Upper lobe of right lung (tissue), 1 donor: ENCODE results near the gene HDGFL3. TPM values are rescaled to one million over a fixed set of nuclear protein-coding genes. Genes with fewer than 3 reads are reported as not detected.
A peak's percentile ranks its signal among the peaks of the same experiment; 100 is the strongest.

ENCODE experiments used
- ATAC-seq: fragments of 200-7000 bp; cut with Tn5 transposase; one replicate; pipeline ENCODE4 v1.9.1; 2020; ENCODE audit warnings: mild to moderate bottlenecking, moderate library complexity
- DNase-seq: peaks from one replicate; pipeline ENCODE4 v3.0.0-alpha.2; 2020
- H3K27ac ChIP-seq: fragments of 200-600 bp; one replicate; pipeline ENCODE4 v1.8.0; 2022
- H3K27me3 ChIP-seq: fragments of 200-600 bp; one replicate; pipeline ENCODE4 v1.8.0; 2022; ENCODE audit warnings: mild to moderate bottlenecking
- H3K36me3 ChIP-seq: fragments of 200-600 bp; one replicate; pipeline ENCODE4 v1.8.0; 2022
- H3K4me1 ChIP-seq: fragments of 200-600 bp; one replicate; pipeline ENCODE4 v1.8.0; 2022
- H3K4me3 ChIP-seq: fragments of 200-600 bp; one replicate; pipeline ENCODE4 v1.8.0; 2022; ENCODE audit warnings: mild to moderate bottlenecking
- H3K9me3 ChIP-seq: fragments of 200-600 bp; one replicate; pipeline ENCODE4 v1.8.0; 2022
- CTCF ChIP-seq: fragments of 200-600 bp; IDR thresholded peaks from one replicate; pipeline ENCODE4 v1.8.0; 2022; ENCODE audit warnings: antibody characterized with exemption
- intact Hi-C: fragments of 100-400 bp; cut with DNase I; formaldehyde crosslinking; loops from one replicate; pipeline ENCODE4 v1.11.0; 2022
- total RNA-seq: library from RNA; stranded (reverse); fragmentation: NEBNext Ultra II Directional; extraction: Animal tissue kit (Norgen Biotek cat#: 25700); gene quantifications from one replicate; pipeline ENCODE4 v1.2.1, GENCODE V29; 2021
- donor health status: DM: no; HTN: yes; CAD: no; lungs with severe emphysema.

HDGFL3 gene
- total RNA-seq, 1 donor from 2014 or later = 40.3 TPM

GRCh38 chr15:83107841-83108181 lies 99.8 kb downstream of the HDGFL3 start:
- no peak for DNase-seq

GRCh38 chr15:83106994-83107840 lies 100.4 kb downstream of the HDGFL3 start, which contains the start of gene TM6SF1:
Gene TM6SF1 (plus strand): TSS chr15:83107645. CDS start chr15:83107681, 36 bp downstream.
- TF ChIP-seq CTCF = no peak
- Histone ChIP-seq H3K27me3 (no peaks in the 10 kb centered on the region), H3K9me3 (no peaks in the 10 kb centered on the region), H3K4me1 (peaks cover 10% of the 10 kb centered on the region), H3K27ac (peak within 1 kb of the TSS; percentile 87), H3K4me3 (peak within 1 kb of the TSS; percentile 67), H3K36me3 (no peaks in the 10 kb centered on the region)
- intact Hi-C loops = no loop called here
- peak; percentile 72 for DNase-seq
- ATAC-seq = peak; percentile 32

More at GRCh38 chr15:83107841-83108181, 99.8 kb downstream of the HDGFL3 start:
- H3K27ac ChIP-seq = peak overlapping the region; percentile 87
- H3K4me1 ChIP-seq = peaks cover 10% of the 10 kb centered on the region
- no peak for ATAC-seq
- no peaks in the 10 kb centered on the region for H3K36me3 ChIP-seq
- peak overlapping the region; percentile 67 for H3K4me3 ChIP-seq
- no peaks in the 10 kb centered on the region for H3K27me3 ChIP-seq
- no peak for TF ChIP-seq CTCF
- intact Hi-C loops = no loop called here
- no peaks in the 10 kb centered on the region for H3K9me3 ChIP-seq

- ATAC-seq = no peak
- Histone ChIP-seq H3K9me3 (no peaks in the 10 kb centered on the region), H3K4me1 (peaks cover 13% of the 10 kb centered on the region), H3K27ac (no peak overlapping the region), H3K36me3 (no peaks in the 10 kb centered on the region), H3K27me3 (no peaks in the 10 kb centered on the region), H3K4me3 (no peak overlapping the region)
- intact Hi-C loops = no loop called here
- no peak for DNase-seq
- TF ChIP-seq CTCF = no peak
Observed at GRCh38 chr15:83105440-83105839, 102.2 kb downstream of the HDGFL3 start.

GRCh38 chr15:83104141-83104540 lies 103.5 kb downstream of the HDGFL3 start:
- ATAC-seq (no peak), DNase-seq (no peak)
- intact Hi-C loops = no loop called here
- H3K27ac ChIP-seq = no peak overlapping the region
- no peak for TF ChIP-seq CTCF
- no peaks in the 10 kb centered on the region for H3K36me3 ChIP-seq
- H3K9me3 ChIP-seq = no peaks in the 10 kb centered on the region
- H3K27me3 ChIP-seq = no peaks in the 10 kb centered on the region
- peaks cover 19% of the 10 kb centered on the region for H3K4me1 ChIP-seq
- no peak overlapping the region for H3K4me3 ChIP-seq

- Histone ChIP-seq H3K27ac (no peak overlapping the region), H3K4me1 (peaks cover 14% of the 10 kb centered on the region), H3K9me3 (no peaks in the 10 kb centered on the region), H3K36me3 (no peaks in the 10 kb centered on the region), H3K27me3 (no peaks in the 10 kb centered on the region), H3K4me3 (no peak overlapping the region)
- no peak for TF ChIP-seq CTCF
- ATAC-seq (no peak), DNase-seq (no peak)
- intact Hi-C loops = no loop called here
Observed at GRCh38 chr15:83102346-83102745, 105.3 kb downstream of the HDGFL3 start.
